CD4-positive, alpha-beta T cell treated with Interleukin-21 for 1 hour (primary cell): ENCODE measurements around the gene TAAR2.
"Not testable (repeated sequence)": the region's sequence is repeated elsewhere in the genome, so short reads cannot be mapped to it uniquely, and the experiment has no call there.

Experiments used
- DNase-seq: peaks from one replicate; pipeline ENCODE4 v3.0.0-alpha.2; 2020

TAAR2 gene

DNA sequence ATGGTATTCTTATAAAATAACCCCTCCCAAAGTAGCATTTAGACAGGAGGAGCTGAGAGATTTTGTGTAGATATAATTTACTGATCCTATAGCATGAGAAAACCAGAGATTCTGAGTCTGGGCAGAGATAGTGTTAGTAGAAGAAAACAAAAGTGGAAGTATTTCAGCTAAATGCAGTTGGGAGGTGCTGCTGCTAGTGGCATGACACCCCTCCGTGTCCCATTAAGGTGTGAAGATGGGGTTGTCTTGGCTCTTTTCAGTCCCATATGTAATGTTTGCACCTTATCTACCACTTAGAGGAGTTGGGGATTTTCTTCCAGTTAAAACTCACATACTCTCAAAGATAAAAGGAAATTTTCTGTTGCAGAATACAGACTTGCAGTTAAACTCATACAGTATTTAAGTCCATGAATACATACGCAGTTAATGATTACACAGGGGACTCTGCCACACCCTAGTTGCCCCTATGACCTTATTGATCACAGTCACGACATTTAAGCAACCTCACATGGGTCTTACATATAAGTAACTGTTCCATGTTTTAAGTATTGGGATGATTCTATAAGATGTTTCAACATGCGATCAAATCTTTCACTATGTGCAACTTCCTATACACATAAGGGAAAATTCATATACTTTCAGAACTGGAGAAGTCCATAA lies 11.5 kb downstream of the TAAR2 start:
- peak; percentile 28 for DNase-seq

DNA sequence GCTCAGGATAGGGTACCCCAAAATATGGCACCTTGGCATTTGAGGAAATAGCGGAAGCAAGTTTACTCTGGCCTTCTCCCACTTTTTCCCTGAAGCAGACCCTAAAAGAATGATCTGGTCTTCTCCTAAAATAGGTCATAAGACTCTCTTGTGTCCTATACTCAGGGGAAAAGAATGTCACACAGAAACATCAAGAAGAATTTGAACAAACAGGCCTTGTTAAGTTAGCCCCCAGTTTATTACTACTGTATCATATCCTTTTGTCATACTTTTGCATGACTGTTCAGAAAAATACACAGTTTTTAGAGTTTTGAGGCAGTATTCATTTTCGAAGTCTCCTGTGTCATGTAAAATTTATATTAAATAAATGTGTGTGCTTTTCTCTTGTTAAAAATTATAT lies 12.5 kb downstream of the TAAR2 start:
- no peak for DNase-seq

DNA sequence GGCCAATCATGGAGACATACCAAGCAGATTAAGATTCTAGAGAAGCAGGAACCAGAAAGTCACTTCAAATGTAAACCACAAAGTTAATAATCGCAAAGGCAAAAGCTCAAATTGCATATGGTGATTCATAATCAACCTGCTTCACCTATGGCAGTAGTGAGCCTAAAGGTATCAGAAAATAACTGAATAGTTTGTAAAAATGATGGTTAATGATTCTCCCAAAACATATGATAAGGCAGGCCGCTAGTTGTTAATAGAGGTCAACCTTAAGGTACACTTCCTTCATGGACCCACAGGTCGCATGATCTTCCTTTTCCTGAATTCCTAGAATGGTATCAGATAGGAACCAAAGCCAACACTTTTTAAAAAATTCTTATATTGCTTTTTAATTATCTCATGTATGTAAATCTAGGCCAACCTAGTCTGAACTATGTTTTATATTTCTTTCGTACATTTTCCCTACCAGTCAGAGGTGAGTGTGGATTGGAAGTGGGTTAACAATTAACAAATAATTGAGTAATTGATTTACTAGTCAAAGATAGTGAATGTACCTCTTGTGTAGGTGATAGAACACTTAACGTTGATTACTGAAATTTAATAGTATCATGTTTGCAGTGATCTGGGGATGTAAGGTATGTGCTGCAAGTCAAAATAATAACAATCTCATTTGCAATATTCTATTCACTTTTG lies 16.4 kb downstream of the TAAR2 start:
- DNase-seq, result no peak

DNA sequence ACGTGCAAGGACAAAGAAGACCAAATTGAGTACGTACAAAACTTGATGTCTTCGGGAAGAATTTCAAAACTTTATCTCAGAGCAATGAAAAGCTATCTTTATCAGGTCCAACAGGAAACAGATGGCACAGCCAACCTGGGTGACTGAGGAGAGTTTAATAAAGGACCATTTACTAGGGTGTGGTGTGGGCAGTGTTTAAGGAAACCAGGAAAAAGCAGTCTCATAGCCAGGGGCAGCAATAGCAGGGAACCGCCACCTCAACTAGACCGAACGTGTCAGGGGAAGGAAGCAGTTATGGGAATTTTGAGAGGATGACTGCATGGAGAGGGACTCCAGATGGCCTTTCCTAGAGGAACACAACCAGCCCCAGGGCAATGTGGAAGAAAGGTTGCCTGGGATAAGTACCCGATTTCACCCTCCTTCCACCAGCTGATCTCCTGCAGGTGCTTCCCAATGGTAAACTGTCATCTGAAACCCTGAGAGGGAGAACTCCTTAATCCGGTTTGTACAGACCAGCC lies 19.4 kb downstream of the TAAR2 start:
- DNase-seq, result no peak

DNA sequence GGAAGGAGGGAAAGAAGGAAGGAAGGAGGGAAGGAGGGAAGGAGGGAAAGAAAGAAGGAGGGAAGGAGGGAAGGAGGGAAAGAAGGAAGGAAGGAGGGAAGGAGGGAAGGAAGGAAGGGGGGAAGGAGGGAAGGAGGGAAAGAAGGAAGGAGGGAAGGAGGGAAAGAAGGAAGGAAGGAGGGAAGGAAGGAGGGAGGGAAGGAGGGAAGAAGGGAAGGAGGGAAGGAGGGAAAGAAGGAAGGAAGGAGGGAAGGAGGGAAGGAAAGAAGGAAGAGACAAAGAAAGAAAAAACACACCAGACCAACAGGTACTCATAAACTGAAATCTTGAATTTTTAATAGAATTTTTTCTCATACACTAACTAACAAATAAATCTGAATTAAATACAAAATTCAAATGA lies 23.2 kb downstream of the TAAR2 start:
- not testable (repeated sequence) for DNase-seq

DNA sequence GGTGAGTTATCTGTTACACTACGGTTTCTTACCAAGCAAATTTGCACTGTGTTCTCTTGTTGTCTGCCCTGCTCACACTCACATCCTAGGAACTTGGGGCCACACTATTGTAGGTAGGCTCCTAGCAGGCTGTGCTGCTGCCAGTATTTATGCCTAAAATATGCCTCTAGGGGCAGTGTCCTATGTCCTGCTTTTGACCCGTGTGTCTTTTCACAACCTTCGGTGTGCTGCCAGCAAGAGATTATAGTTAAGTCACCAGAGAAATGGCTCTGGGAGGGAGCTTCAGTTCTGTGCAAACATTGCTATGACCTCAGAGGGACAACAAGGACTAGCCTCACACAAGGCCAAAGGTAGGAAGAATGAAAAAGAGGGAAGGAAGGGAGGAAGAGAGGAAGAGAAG lies 25.6 kb downstream of the TAAR2 start:
- DNase-seq, result no peak

DNA sequence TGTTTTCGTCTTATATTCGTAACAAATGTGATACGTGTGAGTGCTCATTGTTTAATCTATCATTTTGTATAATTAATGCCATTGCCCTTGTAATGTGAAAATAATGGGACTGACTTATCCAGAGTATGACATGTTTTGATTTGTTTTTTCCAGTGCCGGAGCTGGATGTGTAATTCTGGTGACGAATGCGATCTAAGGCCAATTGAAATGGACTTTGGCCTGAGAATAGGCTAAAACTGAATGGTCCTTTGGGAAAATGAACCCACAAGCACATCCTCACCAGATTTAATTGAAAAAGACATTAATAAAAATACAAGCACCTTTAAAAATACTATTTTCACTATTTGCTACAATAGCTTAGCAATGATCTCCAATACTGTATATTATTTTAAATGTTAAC lies 27.9 kb downstream of the TAAR2 start:
- no peak for DNase-seq

DNA sequence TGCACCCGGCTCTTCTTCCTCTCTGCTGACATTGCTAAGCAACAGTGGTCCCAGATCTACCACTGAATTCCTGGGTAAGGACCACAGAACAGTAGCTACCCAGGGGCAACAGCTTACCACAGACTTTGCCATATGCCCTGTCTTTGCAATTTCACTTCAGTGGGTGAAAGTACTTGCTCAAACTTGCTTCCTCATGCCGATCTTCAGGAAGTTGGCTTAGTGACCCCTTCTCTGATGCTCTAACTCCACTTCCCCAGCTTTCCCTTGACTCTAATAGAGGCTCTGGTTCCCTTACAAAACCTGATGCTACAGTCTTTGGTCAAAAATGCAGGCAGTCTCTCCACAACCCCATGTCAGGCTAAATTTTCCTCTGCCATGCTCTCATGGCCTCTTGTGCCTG lies 31.2 kb downstream of the TAAR2 start:
- no peak for DNase-seq

DNA sequence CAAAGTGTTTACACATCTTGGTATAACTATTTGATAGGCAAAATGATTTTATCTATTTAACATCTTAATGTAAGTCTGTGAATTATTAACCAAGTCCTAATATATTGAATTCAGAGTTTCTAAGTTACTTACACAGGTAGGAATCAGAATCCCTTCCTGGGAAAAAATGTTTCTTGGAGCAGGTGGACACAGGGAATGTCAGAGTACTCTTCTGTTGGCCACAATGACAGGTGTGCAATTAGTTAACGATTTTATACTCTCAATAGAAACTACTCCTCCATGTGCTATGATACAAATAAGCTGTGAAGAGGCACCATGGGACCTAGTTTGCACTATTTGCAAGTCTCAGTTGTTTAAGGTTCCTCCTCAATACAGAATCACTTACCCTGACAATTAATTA lies 33.7 kb downstream of the TAAR2 start:
- no peak for DNase-seq

DNA sequence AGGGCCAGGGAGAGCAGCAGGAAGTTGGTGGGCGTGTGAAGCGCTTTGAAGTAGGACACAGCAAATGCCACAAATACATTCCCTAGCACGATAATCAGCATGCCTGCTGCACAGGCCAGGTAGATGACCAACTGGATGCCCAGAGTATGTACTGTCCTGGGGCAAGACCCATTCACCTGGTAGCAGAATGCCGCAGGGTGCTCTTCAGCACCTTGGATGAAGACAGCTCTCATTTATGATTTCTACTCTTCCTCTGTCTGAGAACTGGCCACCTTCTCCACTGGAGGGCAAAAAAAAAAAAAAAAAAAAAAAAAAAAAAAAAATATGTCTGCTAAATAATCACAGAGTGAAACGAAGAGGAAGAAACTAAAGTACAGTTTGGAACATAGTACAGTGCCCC lies 34.6 kb downstream of the TAAR2 start, which contains the start of gene TAAR5:
Gene TAAR5, minus strand, starts transcription at position 288 of the 400 bp plus-strand sequence. Its CDS starts 55 bp downstream, at position 233.
- no peak for DNase-seq

DNA sequence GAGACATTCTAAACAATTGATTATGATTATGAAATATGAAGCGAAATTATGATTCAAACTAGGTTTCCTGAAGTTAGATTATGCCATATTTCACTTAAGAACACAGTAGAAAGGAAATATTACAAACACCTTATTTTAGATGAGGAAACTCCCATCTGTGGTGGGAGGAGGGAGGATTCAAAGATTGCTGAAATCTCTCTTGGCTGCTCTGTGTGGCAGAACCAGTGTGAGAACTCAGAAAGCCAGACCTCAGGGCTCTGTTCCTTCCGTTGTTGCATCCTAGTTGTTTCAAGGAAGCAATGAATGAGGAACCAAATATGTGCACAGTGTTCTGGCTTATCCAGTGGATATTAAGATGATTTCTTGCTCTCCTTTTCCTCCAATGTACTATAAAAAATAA lies 36.7 kb downstream of the TAAR2 start:
- DNase-seq, result no peak

DNA sequence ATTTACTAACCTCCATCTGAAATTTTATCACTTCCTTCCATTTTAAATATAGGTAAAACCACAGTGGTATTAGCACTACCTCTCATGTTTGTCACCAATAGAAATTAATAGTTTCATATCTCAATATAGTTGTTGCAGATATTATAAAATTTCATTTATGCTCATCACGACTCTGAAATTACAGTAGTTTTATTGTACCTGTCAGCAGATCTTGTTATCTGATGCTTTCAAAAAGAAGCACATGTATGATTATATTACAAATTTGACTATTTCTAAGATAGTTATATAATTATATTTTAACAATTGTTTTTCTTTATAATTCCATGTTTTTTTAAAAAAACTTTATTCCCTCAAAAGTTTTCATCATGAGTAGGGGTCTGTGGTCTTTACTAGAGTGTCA lies 39.4 kb downstream of the TAAR2 start:
- DNase-seq, result no peak

DNA sequence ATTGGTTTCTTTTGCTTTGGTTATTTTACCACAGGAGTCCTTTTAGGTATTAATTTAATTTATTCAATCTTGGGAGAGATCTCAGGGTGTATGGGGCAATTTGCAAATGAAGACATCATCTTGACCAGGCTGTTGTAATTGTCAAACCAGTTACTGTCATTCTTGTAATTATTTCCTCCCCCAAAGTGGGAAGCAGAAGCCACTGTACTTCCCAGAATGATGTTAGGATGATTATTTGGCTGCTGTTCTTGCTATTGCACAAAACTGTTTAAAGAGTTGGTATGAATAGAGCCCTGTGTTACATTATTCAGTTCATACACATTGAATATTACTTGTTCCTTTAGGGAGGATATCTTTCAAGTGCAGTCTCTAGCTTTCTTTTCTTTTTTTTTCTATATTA lies 52.3 kb downstream of the TAAR2 start:
- no peak for DNase-seq

DNA sequence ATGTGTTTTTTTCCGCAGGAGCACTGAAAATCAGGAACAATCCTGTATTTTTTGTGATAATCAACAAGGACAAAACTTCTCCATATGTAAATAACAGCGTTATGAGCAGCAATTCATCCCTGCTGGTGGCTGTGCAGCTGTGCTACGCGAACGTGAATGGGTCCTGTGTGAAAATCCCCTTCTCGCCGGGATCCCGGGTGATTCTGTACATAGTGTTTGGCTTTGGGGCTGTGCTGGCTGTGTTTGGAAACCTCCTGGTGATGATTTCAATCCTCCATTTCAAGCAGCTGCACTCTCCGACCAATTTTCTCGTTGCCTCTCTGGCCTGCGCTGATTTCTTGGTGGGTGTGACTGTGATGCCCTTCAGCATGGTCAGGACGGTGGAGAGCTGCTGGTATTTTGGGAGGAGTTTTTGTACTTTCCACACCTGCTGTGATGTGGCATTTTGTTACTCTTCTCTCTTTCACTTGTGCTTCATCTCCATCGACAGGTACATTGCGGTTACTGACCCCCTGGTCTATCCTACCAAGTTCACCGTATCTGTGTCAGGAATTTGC lies 53.8 kb downstream of the TAAR2 start, which contains the start of gene TAAR6:
Gene TAAR6, plus strand, starts transcription at position 102 of the 557 bp plus-strand sequence. Its CDS starts 0 bp downstream, at position 102.
- no peak for DNase-seq

DNA sequence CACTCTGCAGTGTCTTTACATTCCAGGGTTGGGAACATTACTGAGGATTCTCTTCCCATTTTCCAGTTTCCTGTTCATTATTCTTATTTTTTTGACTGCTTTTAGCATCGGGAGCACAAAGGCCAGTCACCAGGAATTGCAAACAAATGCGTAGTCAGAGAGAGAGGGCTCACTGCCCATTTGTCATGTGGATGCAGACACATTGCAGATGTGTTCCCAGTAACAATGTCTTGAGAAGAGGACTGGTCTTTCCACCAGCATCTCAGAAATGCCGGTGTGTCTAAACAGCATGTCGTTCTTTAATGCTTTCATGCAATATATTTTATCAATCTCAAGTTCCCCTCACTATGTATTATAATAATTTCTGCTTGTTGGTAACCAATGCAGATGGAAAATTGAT lies 54.9 kb downstream of the TAAR2 start:
- DNase-seq, result no peak

DNA sequence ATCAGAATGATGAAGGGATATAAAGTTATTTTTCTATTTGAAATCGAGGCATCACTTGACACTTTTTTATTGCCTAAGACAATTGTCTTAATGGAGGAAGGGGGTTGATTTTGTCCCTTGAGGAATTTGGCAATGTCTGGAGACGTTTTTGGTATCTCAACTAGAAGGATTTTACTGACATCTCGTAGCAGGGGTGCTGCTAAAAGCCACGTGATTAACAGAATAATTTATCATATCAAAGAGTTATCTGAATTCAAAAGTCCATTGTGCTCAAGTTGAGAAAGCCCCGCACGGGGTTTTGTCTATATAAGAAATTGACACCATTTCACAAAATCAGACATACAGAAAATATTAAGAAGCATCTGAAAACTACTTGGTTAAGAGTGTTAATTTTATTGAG lies 55.5 kb downstream of the TAAR2 start:
- no peak for DNase-seq

DNA sequence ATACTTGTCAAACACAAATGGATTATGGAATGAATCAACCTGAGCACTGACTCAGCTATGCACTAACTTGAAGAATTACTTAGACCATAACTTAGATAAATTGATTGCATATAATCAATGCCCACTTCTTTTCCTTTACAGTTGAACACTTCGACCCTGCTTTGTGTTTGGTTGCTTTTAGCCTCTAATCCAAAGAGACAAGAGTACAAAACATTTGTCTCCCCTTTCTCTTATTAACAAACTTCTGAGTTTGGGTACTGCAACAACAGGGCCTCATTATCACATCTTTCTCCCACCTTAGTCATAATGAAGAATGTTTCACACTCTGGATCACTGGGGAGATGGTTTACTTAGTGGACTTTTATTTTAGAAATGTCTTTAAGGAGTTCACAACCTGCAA lies 56.5 kb downstream of the TAAR2 start:
- no peak for DNase-seq
